PC-3 (cell line): ENCODE data around the gene CNTNAP2. TPM values are rescaled to one million over a fixed set of nuclear protein-coding genes. Genes with fewer than 3 reads are reported as not detected.

Experiments
- ATAC-seq: fragments of 200-7000 bp; cut with Tn5 transposase; 2 replicates; pipeline ENCODE4 v1.9.1; 2020; ENCODE audit warnings: mild to moderate bottlenecking, moderate library complexity
- BruUV-seq: library from RNA; stranded (reverse); fragments of 400-500 nt; replicated peaks from 2 replicates; lab custom pipeline; 2021; lab: Mats Ljungman, UMichigan
- CTCF ChIA-PET: fragments of 300-600 bp; sonication (Branson Sonifier 250); formaldehyde crosslinking; loops from one replicate; lab custom pipeline; 2022; ENCODE audit warnings: antibody characterized with exemption; lab: Charles Lee
- POLR2A ChIA-PET: fragments of 300-600 bp; sonication (Branson Sonifier 250); formaldehyde crosslinking; loops from one replicate; lab custom pipeline; 2022; ENCODE audit warnings: antibody characterized with exemption; ENCODE audit not compliant: unreplicated experiment; lab: Charles Lee
- DNase-seq: peaks from one replicate; pipeline ENCODE4 v3.0.0-alpha.2; 2015
- H2AFZ ChIP-seq: fragments of 300-600 bp; sonication (generic); 2 replicates; pipeline ENCODE4 v1.6.0; 2016; ENCODE audit warnings: antibody characterized with exemption, low read length
- H3F3A ChIP-seq: fragments of 300-600 bp; sonication (generic); one replicate; pipeline ENCODE4 v1.6.0; 2017; ENCODE audit warnings: antibody characterized with exemption, low read length, control low read depth, mild to moderate bottlenecking; ENCODE audit not compliant: unreplicated experiment
- H3K27ac ChIP-seq: fragments of 300-600 bp; sonication (generic); 2 replicates; pipeline ENCODE4 v1.5.1; 2016; ENCODE audit warnings: mild to moderate bottlenecking, low read length
- H3K27me3 ChIP-seq: fragments of 300-600 bp; sonication (generic); 2 replicates; pipeline ENCODE4 v1.6.1; 2016; ENCODE audit warnings: low read length, mixed read lengths
- H3K36me3 ChIP-seq: fragments of 300-600 bp; sonication (generic); 2 replicates; pipeline ENCODE4 v1.6.1; 2016; ENCODE audit warnings: low read depth, mixed run types, low read length, mixed read lengths
- H3K4me1 ChIP-seq: fragments of 300-600 bp; sonication (generic); 2 replicates; pipeline ENCODE4 v1.5.1; 2016; ENCODE audit warnings: low read length; ENCODE audit not compliant: insufficient read depth
- H3K4me2 ChIP-seq: fragments of 300-600 bp; sonication (generic); 2 replicates; pipeline ENCODE4 v1.6.0; 2016; ENCODE audit warnings: low read length
- H3K4me3 ChIP-seq: fragments of 300-600 bp; sonication (generic); 2 replicates; pipeline ENCODE4 v1.5.1; 2016; ENCODE audit warnings: mild to moderate bottlenecking, low read length, mixed read lengths
- H3K79me2 ChIP-seq: fragments of 300-600 bp; sonication (generic); 2 replicates; pipeline ENCODE4 v1.6.1; 2017; ENCODE audit warnings: low read length, mixed read lengths
- H3K9ac ChIP-seq: fragments of 300-600 bp; sonication (generic); 2 replicates; pipeline ENCODE4 v1.6.0; 2016; ENCODE audit warnings: mild to moderate bottlenecking, low read length
- H3K9me2 ChIP-seq: fragments of 300-600 bp; sonication (generic); replicated peaks from 2 replicates; pipeline ENCODE4 v1.6.1; 2016; ENCODE audit warnings: mixed run types, low read length, mixed read lengths
- H3K9me3 ChIP-seq: fragments of 300-600 bp; sonication (generic); 2 replicates; pipeline ENCODE4 v1.6.1; 2016; ENCODE audit warnings: low read length, mixed read lengths
- H4K20me1 ChIP-seq: fragments of 300-600 bp; sonication (generic); 2 replicates; pipeline ENCODE4 v1.6.1; 2016; ENCODE audit warnings: low read length, mixed read lengths
- EZH2 ChIP-seq: fragments of 300-600 bp; sonication (generic); IDR thresholded peaks from one replicate; pipeline ENCODE4 v1.6.1; 2017; ENCODE audit warnings: antibody characterized with exemption, mild to moderate bottlenecking, low read length; ENCODE audit not compliant: unreplicated experiment
- EZH2phosphoT487 ChIP-seq: fragments of 300-600 bp; sonication (generic); IDR thresholded peaks from 2 replicates; pipeline ENCODE4 v1.6.1; 2018; ENCODE audit warnings: mild to moderate bottlenecking, antibody characterized with exemption, low read length, borderline replicate concordance
- intact Hi-C: fragments of 100-400 bp; cut with micrococcal nuclease; formaldehyde crosslinking; loops from 2 replicates; pipeline ENCODE4 v1.9.0; 2023
- total RNA-seq: library from RNA; depleted of rRNA; stranded (reverse); fragments of >200 nt; gene quantifications from 2 replicates; pipeline ENCODE4 v1.2.3, GENCODE V29; 2014
- TF ChIP-seq, protein P1 (sequence below): fragments of 300-600 bp; sonication (generic); conservative IDR thresholded peaks from 2 replicates; pipeline ENCODE4 v1.5.1; 2017; ENCODE audit warnings: antibody characterized with exemption, low read depth, mild to moderate bottlenecking, low read length

CNTNAP2 gene
- total RNA-seq, 1 experiment from 2014 or later = 1.5 TPM

DNA sequence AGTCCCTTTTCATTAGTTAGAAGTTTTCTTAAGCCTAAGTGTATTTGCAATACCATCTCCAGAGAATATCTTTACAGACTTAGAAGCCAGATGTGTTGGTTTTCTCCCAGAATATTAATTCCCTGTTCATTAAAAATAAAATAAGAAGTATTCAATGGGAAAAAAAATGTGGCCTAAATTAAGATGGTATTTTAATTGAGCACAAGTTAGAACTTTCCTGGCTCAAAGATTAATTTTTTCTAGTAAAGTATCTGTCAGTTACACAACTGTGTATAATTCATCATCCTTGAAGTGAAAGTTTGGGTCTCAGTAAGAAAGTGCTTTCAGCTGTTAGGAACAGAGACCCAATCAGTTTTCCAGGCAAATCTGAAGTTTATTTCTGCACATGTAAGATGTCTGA is 1294.5 kb downstream of the CNTNAP2 start:
- ATAC-seq (no peak), DNase-seq (no peak)
- intact Hi-C loops = loop anchor here (5.0 kb wide), 2 partner anchors 114 to 169 kb away; no protein-coding TSS in a partner anchor
- no TSS peak for BruUV-seq
- no peaks in the 10 kb centered on the region for H3K36me3 ChIP-seq
- H3K4me2 ChIP-seq = no peak overlapping the region
- no peaks in the 10 kb centered on the region for H3K9me3 ChIP-seq
- H3K9me2 ChIP-seq = no peaks in the 10 kb centered on the region
- CTCF ChIA-PET = no interaction called here
- H3K4me3 ChIP-seq = no peak overlapping the region
- H3F3A ChIP-seq = no peaks in the 10 kb centered on the region
- H4K20me1 ChIP-seq = no peaks in the 10 kb centered on the region
- H3K79me2 ChIP-seq = no peaks in the 10 kb centered on the region
- POLR2A ChIA-PET = no interaction called here
- H3K27ac ChIP-seq = no peak overlapping the region
- H3K9ac ChIP-seq = no peak overlapping the region
- peaks cover 44% of the 10 kb centered on the region for H3K4me1 ChIP-seq
- TF ChIP-seq EZH2phosphoT487 (no peak), EZH2 (no peak)
- TF ChIP-seq, protein P1, sequence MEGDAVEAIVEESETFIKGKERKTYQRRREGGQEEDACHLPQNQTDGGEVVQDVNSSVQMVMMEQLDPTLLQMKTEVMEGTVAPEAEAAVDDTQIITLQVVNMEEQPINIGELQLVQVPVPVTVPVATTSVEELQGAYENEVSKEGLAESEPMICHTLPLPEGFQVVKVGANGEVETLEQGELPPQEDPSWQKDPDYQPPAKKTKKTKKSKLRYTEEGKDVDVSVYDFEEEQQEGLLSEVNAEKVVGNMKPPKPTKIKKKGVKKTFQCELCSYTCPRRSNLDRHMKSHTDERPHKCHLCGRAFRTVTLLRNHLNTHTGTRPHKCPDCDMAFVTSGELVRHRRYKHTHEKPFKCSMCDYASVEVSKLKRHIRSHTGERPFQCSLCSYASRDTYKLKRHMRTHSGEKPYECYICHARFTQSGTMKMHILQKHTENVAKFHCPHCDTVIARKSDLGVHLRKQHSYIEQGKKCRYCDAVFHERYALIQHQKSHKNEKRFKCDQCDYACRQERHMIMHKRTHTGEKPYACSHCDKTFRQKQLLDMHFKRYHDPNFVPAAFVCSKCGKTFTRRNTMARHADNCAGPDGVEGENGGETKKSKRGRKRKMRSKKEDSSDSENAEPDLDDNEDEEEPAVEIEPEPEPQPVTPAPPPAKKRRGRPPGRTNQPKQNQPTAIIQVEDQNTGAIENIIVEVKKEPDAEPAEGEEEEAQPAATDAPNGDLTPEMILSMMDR = no peak
- H3K27me3 ChIP-seq = no peaks in the 10 kb centered on the region
- H2AFZ ChIP-seq = no peak overlapping the region

DNA sequence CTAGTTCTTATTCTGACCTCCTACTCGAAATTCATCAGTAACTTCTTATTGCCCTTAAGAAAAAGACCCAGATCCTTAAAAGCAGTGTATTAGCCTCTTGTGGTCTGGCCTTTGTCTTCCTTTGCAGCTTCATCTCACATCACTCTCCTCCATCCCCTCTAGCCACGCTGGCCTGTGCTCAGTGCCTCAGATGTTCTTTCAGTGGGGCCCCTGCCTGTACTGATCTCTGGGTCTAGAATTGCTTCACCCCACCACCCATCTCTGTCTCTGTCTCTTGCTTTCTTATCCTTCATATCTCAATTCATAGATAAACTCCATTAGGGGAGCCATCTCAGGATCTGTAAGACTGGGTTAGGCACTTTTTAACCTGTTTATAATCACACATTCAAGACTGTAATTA is 1295.5 kb downstream of the CNTNAP2 start:
- ChIA-PET POLR2A (no interaction called here), CTCF (interaction anchor here (0.5 kb wide), 1 partner anchor 227 kb away, joined by 3 read pairs; no protein-coding TSS in a partner anchor)
- intact Hi-C loops = loop anchor here (2.0 to 5.0 kb wide), 3 partner anchors 115 to 170 kb away; no protein-coding TSS in a partner anchor
- H4K20me1 ChIP-seq = no peaks in the 10 kb centered on the region
- H3K4me1 ChIP-seq = peaks cover 37% of the 10 kb centered on the region
- no peaks in the 10 kb centered on the region for H3F3A ChIP-seq
- H3K9ac ChIP-seq = no peak overlapping the region
- no peaks in the 10 kb centered on the region for H3K36me3 ChIP-seq
- ATAC-seq (no peak), DNase-seq (no peak)
- TF ChIP-seq, protein P1 = no peak
- TF ChIP-seq EZH2 = no peak
- TF ChIP-seq EZH2phosphoT487 = no peak
- H3K27me3 ChIP-seq = no peaks in the 10 kb centered on the region
- no peaks in the 10 kb centered on the region for H3K9me3 ChIP-seq
- no peak overlapping the region for H2AFZ ChIP-seq
- no peaks in the 10 kb centered on the region for H3K9me2 ChIP-seq
- H3K4me3 ChIP-seq = no peak overlapping the region
- no peak overlapping the region for H3K27ac ChIP-seq
- no peaks in the 10 kb centered on the region for H3K79me2 ChIP-seq
- H3K4me2 ChIP-seq = peak overlapping the region; percentile 83; the same call in 1 of the 2 replicates
- no TSS peak for BruUV-seq

DNA sequence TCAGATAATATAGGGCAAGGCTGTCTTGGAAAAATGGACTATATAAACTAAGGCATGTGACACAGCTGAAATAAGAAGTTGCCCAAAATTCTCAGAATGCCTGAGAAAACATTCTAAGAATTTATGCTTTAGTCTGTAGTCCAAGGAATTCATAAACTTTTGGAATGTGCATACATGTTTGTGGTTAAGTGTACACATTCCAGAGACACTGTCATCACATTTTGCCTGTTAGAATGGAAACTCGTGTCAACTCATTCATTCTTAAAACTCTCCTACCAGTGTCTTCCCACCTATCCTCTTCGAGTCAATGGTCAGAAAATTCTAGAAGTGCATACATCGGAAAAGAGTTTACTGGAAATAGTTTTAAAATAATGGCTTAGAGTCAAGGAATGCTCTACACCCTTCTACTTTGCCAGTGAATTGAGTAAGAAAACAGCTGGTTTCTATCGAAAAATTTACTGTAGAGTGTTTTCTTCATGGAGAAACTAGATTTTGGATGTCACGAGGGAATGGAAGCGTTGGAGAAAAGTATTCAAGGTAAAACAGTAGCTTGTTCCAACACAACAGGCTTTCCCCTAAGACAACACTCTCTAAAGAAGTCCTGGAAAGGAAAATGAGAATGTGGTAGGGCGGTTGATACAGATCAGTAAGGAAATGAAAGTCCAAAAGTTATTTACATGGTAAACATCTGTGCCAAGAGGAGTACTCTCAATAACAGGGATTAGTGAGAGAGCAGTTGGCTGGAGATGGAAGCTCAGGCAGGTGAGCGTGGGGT is 1296.4 kb downstream of the CNTNAP2 start:
- H3F3A ChIP-seq = no peaks in the 10 kb centered on the region
- no peaks in the 10 kb centered on the region for H3K9me3 ChIP-seq
- no peaks in the 10 kb centered on the region for H4K20me1 ChIP-seq
- peak overlapping the region; percentile 64 for H3K27ac ChIP-seq
- H3K79me2 ChIP-seq = no peaks in the 10 kb centered on the region
- ChIA-PET CTCF (interaction anchor here (0.5 kb wide), 1 partner anchor 228 kb away, joined by 3 read pairs; no protein-coding TSS in a partner anchor), POLR2A (interaction anchor here (0.7 kb wide), 2 partner anchors 66 to 168 kb away, joined by 3 read pairs; no protein-coding TSS in a partner anchor)
- DNase-seq (peak; percentile 89), ATAC-seq (peak; percentile 89)
- H3K4me1 ChIP-seq = peaks cover 37% of the 10 kb centered on the region
- no peaks in the 10 kb centered on the region for H3K9me2 ChIP-seq
- peak overlapping the region; percentile 83 for H3K4me2 ChIP-seq
- H3K36me3 ChIP-seq = no peaks in the 10 kb centered on the region
- H3K4me3 ChIP-seq = peak overlapping the region; percentile 44
- H3K27me3 ChIP-seq = no peaks in the 10 kb centered on the region
- H2AFZ ChIP-seq = peak overlapping the region; percentile 68
- H3K9ac ChIP-seq = no peak overlapping the region
- intact Hi-C loops = loop anchor here (2.0 to 5.0 kb wide), 3 partner anchors 116 to 171 kb away; no protein-coding TSS in a partner anchor
- no peak for TF ChIP-seq EZH2
- TF ChIP-seq EZH2phosphoT487 = no peak
- TF ChIP-seq, protein P1 = no peak
- no TSS peak for BruUV-seq
